ENCODE measurements around the gene DLEC1.

- TF ChIP-seq CTCF (IDR thresholded peaks at IDR 0.05) (no peak), ESRRA (CRISPR knock-in tag; IDR thresholded peaks at IDR 0.05; ENCODE audit: borderline replicate concordance) (no peak), ATF3 (CRISPR knock-in tag; conservative IDR thresholded peaks at IDR 0.05) (no peak), NR1H2 (CRISPR knock-in tag; IDR thresholded peaks at IDR 0.05) (no peak), ATF1 (CRISPR knock-in tag; IDR thresholded peaks at IDR 0.05) (no peak), ZNF416 (CRISPR knock-in tag; IDR thresholded peaks at IDR 0.05) (no peak), RORB (CRISPR knock-in tag; IDR thresholded peaks at IDR 0.05) (no peak)
Measured at GRCh38 chr3:38150780-38151528, 111.9 kb downstream of the DLEC1 start.

All from WTC11 (cell line).